Activated T-helper 17 cell treated with anti-CD3 and anti-CD28 coated beads, Interleukin-2, amount 50 U/mL, for 72 hours (primary cell): Measurements from ENCODE around the gene GRK4. TPM values are rescaled to one million over a fixed set of nuclear protein-coding genes. Genes with fewer than 3 reads are reported as not detected.

ENCODE experiments used
- ATAC-seq: fragments of 150-1000 bp; cut with Tn5 transposase; replicated peaks from 2 replicates; pipeline ENCODE4 v1.10.0; 2021; ENCODE audit warnings: mild to moderate bottlenecking, moderate library complexity
- H3K27ac Mint-ChIP-seq: one replicate; pipeline ENCODE4 v1.8.0; 2022; ENCODE audit warnings: mixed read lengths
- H3K27me3 Mint-ChIP-seq: one replicate; pipeline ENCODE4 v1.8.0; 2022; ENCODE audit warnings: mixed read lengths
- H3K36me3 Mint-ChIP-seq: one replicate; pipeline ENCODE4 v1.8.0; 2022; ENCODE audit warnings: low read depth, mild to moderate bottlenecking, mixed read lengths
- H3K4me1 Mint-ChIP-seq: one replicate; pipeline ENCODE4 v1.8.0; 2022; ENCODE audit warnings: mixed read lengths
- H3K4me3 Mint-ChIP-seq: one replicate; pipeline ENCODE4 v1.8.0; 2022; ENCODE audit warnings: mild to moderate bottlenecking, mixed read lengths
- H3K9me3 Mint-ChIP-seq: one replicate; pipeline ENCODE4 v1.8.0; 2022; ENCODE audit warnings: mixed read lengths
- total RNA-seq, 2 donors: library from RNA; stranded (reverse); gene quantifications; one replicate each; pipeline ENCODE4 v1.2.3, GENCODE V29; 2022

GRK4 gene
- total RNA-seq, 2 donors from 2014 or later = 3.2 to 5.7 TPM

DNA sequence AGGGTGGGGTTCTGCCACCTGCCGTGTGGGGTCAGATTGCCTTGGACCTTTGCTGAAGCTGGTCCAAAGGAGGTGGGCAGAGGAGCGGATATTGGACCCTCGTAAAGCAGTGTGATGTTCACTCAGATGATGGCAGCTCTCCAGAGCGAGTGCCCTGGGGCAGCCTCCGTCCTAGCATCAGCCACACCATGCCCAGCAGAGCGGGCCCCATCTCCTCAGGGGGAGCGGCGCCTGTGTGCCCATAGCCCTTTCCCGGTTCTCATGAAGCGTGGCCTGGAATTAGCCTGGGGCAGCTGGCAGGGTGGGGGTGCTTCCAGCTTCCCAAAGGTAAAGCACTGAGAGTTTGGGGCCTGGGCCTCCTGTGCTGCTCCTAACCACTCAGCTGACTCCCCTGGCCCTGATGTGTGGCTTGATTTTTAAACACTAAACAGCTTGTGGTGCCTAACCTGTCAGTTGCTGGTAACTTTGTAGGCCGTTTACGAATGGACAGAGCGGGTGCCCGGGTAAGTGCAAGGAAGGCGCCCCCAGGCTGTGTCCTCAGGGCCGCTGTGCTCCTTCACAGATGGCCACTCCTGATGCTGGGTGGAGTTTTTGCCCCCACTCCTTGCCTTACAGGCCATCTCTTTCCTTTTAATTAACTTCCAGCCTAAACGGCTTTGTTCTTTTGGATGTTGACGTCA lies 36.2 kb upstream of the GRK4 start:
- Mint-ChIP-seq H3K27ac (peak overlapping the region; percentile 73), H3K36me3 (peaks cover 80% of the 10 kb centered on the region)

DNA sequence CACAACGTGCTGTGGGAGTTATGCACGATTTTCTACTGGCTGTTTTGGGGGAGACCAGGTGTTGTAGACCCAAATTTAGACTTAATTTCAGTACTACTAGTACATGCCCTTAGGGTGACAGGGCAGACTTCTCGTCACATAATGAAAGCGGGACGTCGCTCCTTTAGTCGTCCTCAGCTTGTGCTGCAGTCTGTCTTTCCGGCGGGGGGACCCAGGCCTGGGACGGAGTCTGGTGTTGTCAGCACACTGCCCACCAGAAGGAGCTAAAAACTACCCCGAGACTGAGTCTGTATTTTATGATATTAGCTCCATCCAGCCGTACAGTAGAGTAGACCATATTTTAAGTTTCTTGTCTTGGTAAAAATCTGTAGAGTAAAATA lies 35.7 kb upstream of the GRK4 start:
- H3K27me3 Mint-ChIP-seq = no peaks in the 10 kb centered on the region
- peaks cover 5% of the 10 kb centered on the region for H3K4me1 Mint-ChIP-seq
- no peak overlapping the region for H3K4me3 Mint-ChIP-seq
- H3K27ac Mint-ChIP-seq = peak overlapping the region; percentile 73
- H3K36me3 Mint-ChIP-seq = peaks cover 81% of the 10 kb centered on the region
- no peak for ATAC-seq
- H3K9me3 Mint-ChIP-seq = no peaks in the 10 kb centered on the region

More for the DNA sequence above, 36.2 kb upstream of the GRK4 start:
- Mint-ChIP-seq H3K9me3 (no peaks in the 10 kb centered on the region), H3K4me1 (peaks cover 8% of the 10 kb centered on the region), H3K27me3 (no peaks in the 10 kb centered on the region), H3K4me3 (no peak overlapping the region)
- ATAC-seq = no peak

DNA sequence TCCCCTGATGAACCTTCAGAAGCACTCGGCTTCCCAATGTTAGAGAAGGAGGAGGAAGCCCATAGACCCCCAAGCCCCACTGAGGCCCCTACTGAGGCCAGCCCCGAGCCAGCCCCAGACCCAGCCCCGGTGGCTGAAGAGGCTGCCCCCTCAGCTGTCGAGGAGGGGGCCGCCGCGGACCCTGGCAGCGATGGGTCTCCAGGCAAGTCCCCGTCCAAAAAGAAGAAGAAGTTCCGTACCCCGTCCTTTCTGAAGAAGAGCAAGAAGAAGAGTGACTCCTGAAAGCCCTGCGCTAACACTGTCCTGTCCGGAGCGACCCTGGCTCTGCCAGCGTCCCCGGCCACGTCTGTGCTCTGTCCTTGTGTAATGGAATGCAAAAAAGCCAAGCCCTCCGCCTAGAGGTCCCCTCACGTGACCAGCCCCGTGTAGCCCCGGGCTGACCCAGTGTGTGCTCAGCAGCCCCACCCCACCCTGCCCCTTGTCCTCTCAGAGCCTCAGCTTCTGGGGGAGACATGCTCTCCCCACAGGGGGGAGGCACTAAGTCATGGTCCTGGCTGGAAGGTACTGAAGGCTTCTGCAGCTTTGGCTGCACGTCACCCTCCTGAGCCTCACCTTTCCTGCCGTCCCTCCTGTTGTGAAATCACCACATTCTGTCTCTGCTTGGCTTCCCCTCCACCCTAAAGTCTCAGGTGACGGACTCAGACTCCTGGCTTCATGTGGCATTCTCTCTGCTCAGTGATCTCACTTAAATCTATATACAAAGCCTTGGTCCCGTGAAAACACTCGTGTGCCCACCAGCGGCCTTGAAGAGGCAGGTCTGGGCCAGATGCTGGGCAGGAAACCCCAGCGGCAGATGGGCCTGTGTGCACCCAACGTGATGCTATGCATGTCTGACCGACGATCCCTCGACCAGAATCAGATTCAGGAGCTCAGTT lies 34.9 kb upstream of the GRK4 start:
- H3K4me3 Mint-ChIP-seq = no peak overlapping the region
- peak overlapping the region; percentile 76 for H3K27ac Mint-ChIP-seq
- H3K9me3 Mint-ChIP-seq = no peaks in the 10 kb centered on the region
- ATAC-seq = no peak
- peaks cover 84% of the 10 kb centered on the region for H3K36me3 Mint-ChIP-seq
- no peaks in the 10 kb centered on the region for H3K27me3 Mint-ChIP-seq
- peaks cover 2% of the 10 kb centered on the region for H3K4me1 Mint-ChIP-seq

DNA sequence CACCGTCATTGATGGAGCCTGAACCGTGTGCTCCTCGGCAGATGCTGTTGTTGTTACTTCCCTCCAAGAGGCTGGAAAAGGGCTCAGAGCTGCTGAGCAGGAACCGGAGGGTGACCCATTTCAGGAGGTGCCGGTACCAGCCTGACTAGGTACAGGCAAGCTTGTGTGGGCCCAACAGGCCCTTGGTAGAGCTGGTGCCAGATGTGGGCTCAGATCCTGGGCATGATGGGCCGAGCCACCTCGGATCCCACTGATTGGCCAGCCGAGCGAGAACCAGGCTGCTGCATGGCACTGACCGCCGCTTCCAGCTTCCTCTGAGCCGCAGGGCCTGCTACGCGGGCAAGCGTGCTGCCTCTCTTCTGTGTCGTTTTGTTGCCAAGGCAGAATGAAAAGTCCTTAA lies 33.9 kb upstream of the GRK4 start:
- ATAC-seq = no peak
- Mint-ChIP-seq H3K9me3 (no peaks in the 10 kb centered on the region), H3K27me3 (no peaks in the 10 kb centered on the region), H3K4me3 (no peak overlapping the region), H3K36me3 (peaks cover 82% of the 10 kb centered on the region), H3K4me1 (no peaks in the 10 kb centered on the region), H3K27ac (peak overlapping the region; percentile 76)

- no peaks in the 10 kb centered on the region for H3K27me3 Mint-ChIP-seq
- ATAC-seq = no peak
- H3K36me3 Mint-ChIP-seq = peaks cover 82% of the 10 kb centered on the region
- H3K4me3 Mint-ChIP-seq = peak overlapping the region; percentile 100
- peak overlapping the region; percentile 76 for H3K27ac Mint-ChIP-seq
- H3K4me1 Mint-ChIP-seq = no peaks in the 10 kb centered on the region
- no peaks in the 10 kb centered on the region for H3K9me3 Mint-ChIP-seq
These were observed 33.1 kb upstream of the GRK4 start for GRCh38 chr4:2930135-2930757.

- ATAC-seq = no peak
- no peaks in the 10 kb centered on the region for H3K9me3 Mint-ChIP-seq
- H3K4me3 Mint-ChIP-seq = peak overlapping the region; percentile 100
- peak overlapping the region; percentile 99 for H3K27ac Mint-ChIP-seq
- no peaks in the 10 kb centered on the region for H3K4me1 Mint-ChIP-seq
- no peaks in the 10 kb centered on the region for H3K27me3 Mint-ChIP-seq
- H3K36me3 Mint-ChIP-seq = peaks cover 89% of the 10 kb centered on the region
These were observed 32.4 kb upstream of the GRK4 start for GRCh38 chr4:2930758-2931511.

DNA sequence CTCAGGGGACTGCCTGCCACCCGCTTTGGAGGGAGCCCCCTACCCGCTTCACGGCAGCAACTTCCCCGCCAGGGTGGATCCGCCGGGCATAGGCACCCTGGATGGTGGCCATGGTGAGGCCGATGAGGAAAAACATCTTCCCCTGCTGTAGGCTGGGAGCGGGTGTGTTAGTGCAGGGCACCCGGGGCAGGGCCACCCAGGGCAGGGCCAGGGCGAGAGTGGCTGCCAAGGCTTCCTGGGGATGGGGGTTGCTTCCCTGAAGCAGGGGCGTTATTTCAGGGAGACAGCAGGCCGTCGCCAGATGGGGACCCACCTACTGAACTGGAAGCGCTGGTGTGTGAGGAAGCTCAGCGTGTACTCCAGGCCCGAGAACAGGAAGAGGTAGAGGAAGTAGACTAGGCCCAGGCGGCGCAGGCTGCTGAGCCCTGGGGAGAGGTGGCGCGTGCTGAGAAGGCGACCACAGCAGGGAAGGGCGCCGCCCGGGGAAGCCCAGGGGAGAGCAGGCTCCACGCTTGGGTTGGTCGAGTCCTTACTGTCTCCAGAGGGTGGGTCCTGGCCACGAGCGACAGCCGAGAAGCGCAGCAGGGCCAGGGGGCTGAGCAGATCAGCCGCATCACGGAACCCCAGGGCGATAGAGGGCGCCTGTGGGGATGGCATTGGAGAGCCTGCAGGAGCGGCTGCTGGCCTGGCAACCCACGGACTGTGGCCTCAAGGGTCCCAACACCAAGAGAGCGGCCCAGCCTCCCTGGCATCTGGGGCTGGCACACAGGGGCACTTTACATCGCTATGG lies 31.7 kb upstream of the GRK4 start:
- Mint-ChIP-seq H3K4me1 (peaks cover 1% of the 10 kb centered on the region), H3K9me3 (no peaks in the 10 kb centered on the region), H3K27ac (peak overlapping the region; percentile 99), H3K27me3 (no peaks in the 10 kb centered on the region), H3K36me3 (peaks cover 92% of the 10 kb centered on the region), H3K4me3 (peak overlapping the region; percentile 100)
- peak; percentile 5 for ATAC-seq

DNA sequence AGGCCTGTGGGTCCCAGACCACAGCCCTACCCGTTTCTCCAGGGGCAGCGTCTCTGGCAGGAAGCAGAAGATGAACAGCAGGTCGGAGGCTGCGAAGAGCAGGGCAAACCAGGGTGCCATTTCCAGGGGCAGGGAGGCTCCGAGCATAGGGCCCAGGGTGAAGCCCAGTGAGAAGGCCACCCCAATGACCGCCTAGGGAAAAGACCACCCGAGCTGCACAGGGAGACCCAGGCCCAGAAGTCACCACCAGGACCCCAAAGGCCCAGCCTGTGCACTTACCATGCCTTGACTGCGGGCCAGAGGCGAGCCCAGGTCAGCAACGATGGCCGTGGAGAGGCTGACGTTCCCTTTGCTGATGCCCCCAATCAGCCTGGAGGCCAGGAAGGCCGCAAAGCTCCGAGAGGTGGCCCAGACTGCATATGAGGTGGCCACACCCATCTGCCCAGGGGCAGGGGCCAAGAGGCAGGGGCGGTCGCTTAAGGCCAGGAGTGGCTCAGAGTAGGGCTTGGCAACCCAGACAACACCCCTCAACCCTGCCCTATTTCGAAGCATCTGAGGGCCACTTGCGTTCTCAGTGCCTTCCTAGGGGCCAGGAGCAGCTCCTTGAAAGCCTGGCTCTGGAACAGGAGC lies 30.9 kb upstream of the GRK4 start:
- H3K36me3 Mint-ChIP-seq = peaks cover 93% of the 10 kb centered on the region
- ATAC-seq = no peak

DNA sequence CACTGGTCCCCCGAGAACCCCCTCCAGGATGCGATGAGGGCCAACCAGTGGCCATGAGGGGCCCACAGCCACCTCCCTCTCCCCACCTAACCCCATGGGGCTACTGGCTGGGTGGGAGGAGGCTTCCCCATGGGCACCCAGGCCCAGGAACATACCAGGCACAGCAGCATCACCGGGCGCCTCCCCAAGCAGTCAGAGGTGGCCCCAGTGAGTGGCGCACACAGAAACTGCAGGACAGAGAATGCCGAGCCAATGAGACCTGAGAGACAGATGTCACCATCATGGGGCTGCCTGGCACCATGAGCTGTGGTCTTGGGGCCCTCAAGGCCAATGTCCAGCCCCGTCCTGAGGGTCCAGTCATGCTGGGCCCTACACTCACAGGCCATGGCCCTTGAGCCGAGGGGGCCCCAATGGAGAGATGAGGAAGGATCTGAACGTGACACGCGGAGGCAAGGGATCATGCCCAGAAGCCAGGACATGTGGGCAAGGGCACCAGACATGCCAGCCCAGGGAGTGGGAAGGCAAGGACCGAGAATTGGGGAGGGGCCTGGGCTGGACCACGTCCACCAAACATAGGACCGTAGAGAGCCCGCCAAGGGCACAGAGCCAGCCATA lies 30.3 kb upstream of the GRK4 start:
- H3K27ac Mint-ChIP-seq = peak overlapping the region; percentile 99
- peak overlapping the region; percentile 100 for H3K4me3 Mint-ChIP-seq
- H3K27me3 Mint-ChIP-seq = no peaks in the 10 kb centered on the region
- no peaks in the 10 kb centered on the region for H3K9me3 Mint-ChIP-seq
- H3K36me3 Mint-ChIP-seq = peaks cover 93% of the 10 kb centered on the region
- H3K4me1 Mint-ChIP-seq = peaks cover 7% of the 10 kb centered on the region
- no peak for ATAC-seq

More for the DNA sequence above, 30.9 kb upstream of the GRK4 start:
- Mint-ChIP-seq H3K27me3 (no peaks in the 10 kb centered on the region), H3K27ac (peak overlapping the region; percentile 99), H3K4me3 (peak overlapping the region; percentile 100), H3K4me1 (peaks cover 7% of the 10 kb centered on the region), H3K9me3 (no peaks in the 10 kb centered on the region)

GRCh38 chr4:2933566-2934076 lies 29.8 kb upstream of the GRK4 start:
- Mint-ChIP-seq H3K9me3 (no peaks in the 10 kb centered on the region), H3K27me3 (no peaks in the 10 kb centered on the region), H3K4me1 (peaks cover 7% of the 10 kb centered on the region), H3K36me3 (peaks cover 93% of the 10 kb centered on the region), H3K27ac (peak overlapping the region; percentile 99), H3K4me3 (peak overlapping the region; percentile 100)
- no peak for ATAC-seq

DNA sequence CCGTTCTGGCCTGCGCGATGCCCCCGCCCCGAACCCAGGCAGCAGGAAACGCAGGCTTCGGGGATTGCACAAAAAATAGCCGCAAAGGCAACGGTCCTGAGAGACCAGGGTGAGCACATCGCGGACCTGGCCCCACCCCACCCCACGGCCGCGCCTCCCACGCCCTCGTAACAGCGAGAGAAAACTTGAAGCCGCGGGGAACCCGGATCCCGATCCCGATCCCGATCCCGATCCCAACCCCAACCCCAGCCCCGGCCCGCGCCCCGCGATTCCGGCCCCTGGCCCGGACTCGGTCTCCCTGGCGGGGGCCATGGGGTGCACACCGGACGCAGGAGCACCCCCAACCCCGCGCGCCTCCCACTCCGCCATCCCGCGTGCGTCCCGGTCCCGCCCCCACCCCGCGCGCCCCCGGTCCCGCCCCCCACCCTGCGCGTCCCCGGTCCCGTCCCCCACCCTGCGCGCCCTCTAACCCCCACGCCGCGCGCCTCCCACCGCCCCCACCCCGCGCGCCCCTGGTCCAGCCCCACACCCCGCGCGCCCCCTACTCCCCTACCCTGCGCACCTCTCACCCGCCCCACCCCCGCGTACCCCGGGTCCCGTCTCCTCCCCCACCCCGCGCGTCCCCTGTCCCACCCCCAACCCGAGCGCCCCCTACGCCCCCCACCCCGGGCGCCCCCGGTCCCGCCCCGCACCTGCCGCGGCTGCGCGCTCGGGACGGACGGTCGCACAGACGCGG lies 29.1 kb upstream of the GRK4 start:
- peaks cover 13% of the 10 kb centered on the region for H3K4me1 Mint-ChIP-seq
- H3K36me3 Mint-ChIP-seq = peaks cover 93% of the 10 kb centered on the region
- ATAC-seq = no peak
- H3K4me3 Mint-ChIP-seq = peak overlapping the region; percentile 100
- H3K27ac Mint-ChIP-seq = no peak overlapping the region
- no peaks in the 10 kb centered on the region for H3K27me3 Mint-ChIP-seq
- no peaks in the 10 kb centered on the region for H3K9me3 Mint-ChIP-seq
